Fibroblast of skin of abdomen (primary cell): ENCODE measurements around the gene KCND3.

Experiments
- DNase-seq: peaks from one replicate; pipeline ENCODE4 v3.0.0-alpha.2; 2013

The KCND3 gene

GRCh38 chr1:111738436-111739193 is 250.9 kb downstream of the KCND3 start:
- no peak for DNase-seq

GRCh38 chr1:111738133-111738435 is 251.4 kb downstream of the KCND3 start:
- DNase-seq, result no peak

GRCh38 chr1:111737216-111738132 is 252.0 kb downstream of the KCND3 start:
- no peak for DNase-seq

- DNase-seq, result peak; percentile 60
Measured at GRCh38 chr1:111736548-111737215, 252.8 kb downstream of the KCND3 start.

- DNase-seq, result peak; percentile 36
Measured at GRCh38 chr1:111735858-111736544, 253.5 kb downstream of the KCND3 start.

GRCh38 chr1:111735321-111735720 is 254.1 kb downstream of the KCND3 start:
- peak; percentile 60 for DNase-seq

GRCh38 chr1:111734856-111735255 is 254.6 kb downstream of the KCND3 start:
- no peak for DNase-seq

GRCh38 chr1:111734426-111734825 is 255.0 kb downstream of the KCND3 start:
- DNase-seq, result no peak

GRCh38 chr1:111733992-111734341 is 255.5 kb downstream of the KCND3 start:
- DNase-seq, result no peak

GRCh38 chr1:111733183-111733991 is 256.1 kb downstream of the KCND3 start:
- DNase-seq, result peak; percentile 65

- DNase-seq, result no peak
Measured at GRCh38 chr1:111732718-111733117, 256.8 kb downstream of the KCND3 start.

GRCh38 chr1:111731956-111732355 is 257.5 kb downstream of the KCND3 start:
- DNase-seq, result no peak

GRCh38 chr1:111730706-111731105 is 258.8 kb downstream of the KCND3 start:
- no peak for DNase-seq

GRCh38 chr1:111729946-111730681 is 259.4 kb downstream of the KCND3 start:
- DNase-seq, result peak; percentile 27

GRCh38 chr1:111729271-111729921 is 260.1 kb downstream of the KCND3 start:
- no peak for DNase-seq

- no peak for DNase-seq
Measured at GRCh38 chr1:111727056-111727455, 262.4 kb downstream of the KCND3 start.

- no peak for DNase-seq
Measured at GRCh38 chr1:111725192-111725591, 264.3 kb downstream of the KCND3 start.

- DNase-seq, result no peak
Measured at GRCh38 chr1:111723871-111724270, 265.6 kb downstream of the KCND3 start.

- no peak for DNase-seq
Measured at GRCh38 chr1:111723091-111723806, 266.2 kb downstream of the KCND3 start.
